GM12878 (cell line): ENCODE measurements around the gene TEX264. TPM values are rescaled to one million over a fixed set of nuclear protein-coding genes. Genes with fewer than 3 reads are reported as not detected.

Experiments used
- ATAC-seq: fragments of 200-7000 bp; cut with Tn5 transposase; 3 replicates; pipeline ENCODE4 v1.9.1; 2020; ENCODE audit warnings: mild to moderate bottlenecking, moderate library complexity
- BruUV-seq: library from RNA; stranded (reverse); fragments of 400-500 nt; replicated peaks from 2 replicates; lab custom pipeline; 2021; lab: Mats Ljungman, UMichigan
- CTCF ChIA-PET: fragments of 300-600 bp; sonication (Branson Sonifier 250); formaldehyde crosslinking; extraction: SDS; loops from one replicate; lab custom pipeline; 2021; ENCODE audit warnings: inconsistent platforms; lab: Yijun Ruan, JAX
- POLR2A ChIA-PET: fragments of 350-600 bp; formaldehyde crosslinking; extraction: SDS; loops from one replicate; lab custom pipeline; 2021; ENCODE audit warnings: inconsistent platforms; lab: Charles Lee
- RAD21 ChIA-PET: fragments of 300-600 bp; sonication (Branson Sonifier 250); formaldehyde crosslinking; loops from one replicate; lab custom pipeline; 2023; ENCODE audit warnings: antibody characterized with exemption; ENCODE audit not compliant: unreplicated experiment; lab: Charles Lee
- SMC1A ChIA-PET: fragments of 300-600 bp; sonication (Branson Sonifier 250); formaldehyde crosslinking; loops from one replicate; lab custom pipeline; 2023; ENCODE audit not compliant: unreplicated experiment, uncharacterized antibody; lab: Charles Lee
- DNase-seq: peaks from one replicate; pipeline ENCODE4 v3.0.0-alpha.2; 2011; ENCODE audit warnings: low read depth, low spot score
- FAIRE-seq: peaks from 3 replicates; lab custom pipeline; 2011; peaks lifted over from hg19 to GRCh38; lab: Jason Lieb, UNC
- H2AFZ ChIP-seq: 2 replicates; pipeline ENCODE4 v1.6.0; 2011; ENCODE audit warnings: low read depth, low read length, control low read depth; ENCODE audit not compliant: control insufficient read depth
- H3K27ac ChIP-seq: 2 replicates; pipeline ENCODE4 v1.5.1; 2011; ENCODE audit warnings: control low read depth; ENCODE audit not compliant: control insufficient read depth, insufficient read depth
- H3K27me3 ChIP-seq, 2 experiments: replicated peaks in 1 of 2; 2 replicates each; pipeline versions ENCODE4 v1.6.0 to v1.6.1; 2011; ENCODE audit warnings: low read length in 1 of 2; ENCODE audit not compliant: control insufficient read depth in 2 of 2, insufficient read depth in 2 of 2
- H3K36me3 ChIP-seq, 2 experiments: 2 replicates each; pipeline ENCODE4 v1.5.1; 2011; ENCODE audit warnings: low read length in 1 of 2; ENCODE audit not compliant: control insufficient read depth in 2 of 2, insufficient read depth in 2 of 2
- H3K4me1 ChIP-seq: 2 replicates; pipeline ENCODE4 v1.6.1; 2011; ENCODE audit warnings: mild to moderate bottlenecking, low read length, moderate library complexity, mixed read lengths; ENCODE audit not compliant: control insufficient read depth, insufficient read depth
- H3K4me2 ChIP-seq: 2 replicates; pipeline ENCODE4 v1.6.0; 2011; ENCODE audit warnings: control low read depth; ENCODE audit not compliant: control insufficient read depth, insufficient read depth
- H3K4me3 ChIP-seq: fragments of 200-600 bp; sonication (generic); 2 replicates; pipeline ENCODE4 v1.5.1; 2016
- H3K79me2 ChIP-seq: 2 replicates; pipeline ENCODE4 v1.6.0; 2011; ENCODE audit warnings: low read length; ENCODE audit not compliant: control insufficient read depth, insufficient read depth
- H3K9ac ChIP-seq: 2 replicates; pipeline ENCODE4 v1.8.0; 2011; ENCODE audit warnings: low read length, control low read depth, mixed read lengths; ENCODE audit not compliant: control insufficient read depth, insufficient read depth
- H3K9me3 ChIP-seq: replicated peaks from 3 replicates; pipeline ENCODE4 v1.5.1; 2011; ENCODE audit warnings: mild to moderate bottlenecking, low read length; ENCODE audit not compliant: control insufficient read depth, insufficient read depth
- H4K20me1 ChIP-seq: 2 replicates; pipeline ENCODE4 v1.6.0; 2011; ENCODE audit not compliant: control insufficient read depth, insufficient read depth
- ATF3 ChIP-seq: IDR thresholded peaks from 2 replicates; pipeline ENCODE4 v1.6.1; 2011; ENCODE audit warnings: low read depth, mild to moderate bottlenecking, low read length, moderate library complexity, borderline replicate concordance; ENCODE audit errors: extremely low read depth
- CBFB ChIP-seq: IDR thresholded peaks from 2 replicates; pipeline ENCODE4 v1.6.1; 2016; ENCODE audit warnings: antibody characterized with exemption, low read depth
- CREB1 ChIP-seq: IDR thresholded peaks from 2 replicates; pipeline ENCODE4 v1.6.1; 2012; ENCODE audit warnings: low read depth, mild to moderate bottlenecking, inconsistent platforms
- ETV6 ChIP-seq, 2 experiments: fragments of 450-650 bp in 1 of 2; IDR thresholded peaks in 1 of 2; conservative IDR thresholded peaks in 1 of 2; 2 replicates each; pipeline ENCODE4 v1.6.1; 2014; ENCODE audit warnings: antibody characterized with exemption in 1 of 2, borderline replicate concordance in 1 of 2, low read depth in 1 of 2, mild to moderate bottlenecking in 1 of 2, moderate library complexity in 1 of 2
- GABPA ChIP-seq: IDR thresholded peaks from 2 replicates; pipeline ENCODE4 v1.6.1; 2014; ENCODE audit warnings: antibody characterized with exemption, low read depth, mild to moderate bottlenecking, inconsistent platforms
- JUNB ChIP-seq: IDR thresholded peaks from 2 replicates; pipeline ENCODE4 v1.6.1; 2016; ENCODE audit warnings: antibody characterized with exemption, mild to moderate bottlenecking
- MTA3 ChIP-seq: IDR thresholded peaks from 2 replicates; pipeline ENCODE4 v1.6.1; 2012; ENCODE audit warnings: low read length, inconsistent platforms, borderline replicate concordance
- NFIC ChIP-seq: IDR thresholded peaks from 2 replicates; pipeline ENCODE4 v1.6.1; 2012; ENCODE audit warnings: low read depth, mild to moderate bottlenecking, inconsistent platforms, low read length, moderate library complexity
- NRF1 ChIP-seq: conservative IDR thresholded peaks from 2 replicates; pipeline ENCODE4 v1.6.1; 2011; ENCODE audit warnings: mild to moderate bottlenecking, low read depth, low read length, improper control_type of control experiment
- RB1 ChIP-seq: fragments of 450-650 bp; formaldehyde crosslinking; IDR thresholded peaks from 2 replicates; pipeline ENCODE4 v1.6.1; 2017; ENCODE audit warnings: mild to moderate bottlenecking, borderline replicate concordance
- SMAD1 ChIP-seq: fragments of 450-650 bp; IDR thresholded peaks from 2 replicates; pipeline ENCODE4 v1.6.1; 2018; ENCODE audit warnings: mild to moderate bottlenecking, low read depth; ENCODE audit not compliant: partially characterized antibody
- SRF ChIP-seq, 2 experiments: IDR thresholded peaks; 2 replicates each; pipeline ENCODE4 v1.6.1; 2011; ENCODE audit warnings: low read depth in 2 of 2, low read length in 2 of 2, mild to moderate bottlenecking in 1 of 2, moderate library complexity in 1 of 2
- SUPT20H ChIP-seq: IDR thresholded peaks from 2 replicates; pipeline ENCODE4 v1.6.1; 2011; ENCODE audit warnings: low read depth, mild to moderate bottlenecking, low read length, moderate library complexity, borderline replicate concordance; ENCODE audit not compliant: control insufficient read depth
- SUZ12 ChIP-seq: fragments of 200-600 bp; sonication (generic); IDR thresholded peaks from one replicate; pipeline ENCODE4 v1.6.1; 2018; ENCODE audit warnings: antibody characterized with exemption, mild to moderate bottlenecking; ENCODE audit not compliant: unreplicated experiment
- WGBS: methylation state at CpG from one replicate; pipeline ENCODE4 v1.1.6; 2016; ENCODE audit warnings: low lambda C conversion rate; ENCODE audit not compliant: insufficient replicate concordance, insufficient coverage; ENCODE audit errors: missing lambda C conversion rate; 5-methylcytosine and 5-hydroxymethylcytosine counted together
- in situ Hi-C: fragments of 300-500 bp; cut with MboI; formaldehyde crosslinking; loops from 9 replicates; pipeline ENCODE4 v1.14.3; 2018; ENCODE audit warnings: mixed read lengths
- intact Hi-C: fragments of 100-400 bp; cut with micrococcal nuclease; formaldehyde crosslinking; loops from one replicate; pipeline ENCODE4 v1.14.2; 2022; ENCODE audit not compliant: unreplicated experiment
- polyA plus RNA-seq, 11 experiments: library from polyadenylated mRNA; depleted of rRNA in 4 of 11; unstranded in 6 of 11; stranded (reverse) in 5 of 11; fragments of >200 nt; fragmentation: Nextera tagmentation in 4 of 11; fragmentation: Illumina TruSeq in 1 of 11; extraction: Ambion mirVana in 4 of 11; extraction: Trizol in 1 of 11; gene quantifications; 1 replicate in 1 of 11; 2 replicates in 10 of 11; pipeline versions ENCODE4 v1.2.1 to v1.2.3, GENCODE V29; 2011 to 2016; ENCODE audit warnings: inconsistent platforms in 2 of 11, missing spikeins in 2 of 11, low read depth in 1 of 11
- total RNA-seq, 4 experiments: library from RNA; depleted of rRNA in 3 of 4; stranded (reverse); fragments of >200 nt in 3 of 4; fragmentation: Illumina TruSeq in 1 of 4; extraction: Trizol in 1 of 4; gene quantifications; 2 replicates each; pipeline versions ENCODE4 v1.2.1 to v1.2.3, GENCODE V29; 2013 to 2021
- TF ChIP-seq, protein P1 (sequence below): IDR thresholded peaks from 2 replicates; pipeline ENCODE4 v1.6.1; 2012; ENCODE audit warnings: low read depth, low read length, improper control_type of control experiment
- TF ChIP-seq, protein P2 (sequence below): fragments of 150-350 bp; IDR thresholded peaks from 2 replicates; pipeline ENCODE4 v1.6.1; 2014; ENCODE audit warnings: mild to moderate bottlenecking, low read depth, low read length
- TF ChIP-seq, protein P3 (sequence below): fragments of 450-650 bp; IDR thresholded peaks from 2 replicates; pipeline ENCODE4 v1.6.1; 2016; ENCODE audit warnings: mild to moderate bottlenecking
- TF ChIP-seq, protein P4 (sequence below): IDR thresholded peaks from 2 replicates; pipeline ENCODE4 v1.6.1; 2012; ENCODE audit warnings: low read length, inconsistent platforms

Gene TEX264
- total and polyA plus RNA-seq, 10 of the 15 experiments (the other 5 are each of a cell fraction or from before 2014, with no cell fraction given): 3.6 to 63.0 (median 52.4) TPM

GRCh38 chr3:51717446-51717845 is 46.4 kb downstream of the TEX264 start:
- BruUV-seq: no TSS peak
- DNase-seq: no peak
- in situ Hi-C loops (no loop called here), intact Hi-C loops (no loop called here)
- ChIA-PET SMC1A (no interaction called here), CTCF (interaction anchor here (1.8 to 5.6 kb wide), 3 partner anchors 44 to 216 kb away, joined by 7 to 116 read pairs (median 16); no protein-coding TSS in a partner anchor), RAD21 (no interaction called here), POLR2A (no interaction called here)
- ATAC-seq: no peak
- Histone ChIP-seq H3K9me3 (no peaks in the 10 kb centered on the region), H2AFZ (no peak overlapping the region), H3K27ac (no peak overlapping the region), H3K36me3 (no peaks in the 10 kb centered on the region), H4K20me1 (no peaks in the 10 kb centered on the region), H3K4me3 (no peak overlapping the region), H3K4me2 (no peak overlapping the region), H3K79me2 (no peaks in the 10 kb centered on the region), H3K4me1 (no peaks in the 10 kb centered on the region), H3K27me3 (no peaks in the 10 kb centered on the region), H3K9ac (no peak overlapping the region)
- FAIRE-seq: no peak
- 85% methylated on average over 10 of the region's 10 CpGs for WGBS
- TF ChIP-seq SUZ12 (no peak), GABPA (no peak), MTA3 (no peak), RB1 (no peak), NRF1 (no peak), CREB1 (no peak), NFIC (no peak), ATF3 (no peak), ETV6 (conservative IDR thresholded peaks at IDR 0.05 in 1 of 2, IDR thresholded peaks at IDR 0.05 in 1 of 2; ENCODE audit: borderline replicate concordance in 1 of 2, low read depth in 1 of 2) (no peak), CBFB (no peak), SUPT20H (no peak), SRF (IDR thresholded peaks at IDR 0.05; ENCODE audit: low read depth in 2 of 2, low read length in 2 of 2) (no peak), JUNB (no peak), SMAD1 (no peak)
- TF ChIP-seq, protein P1, sequence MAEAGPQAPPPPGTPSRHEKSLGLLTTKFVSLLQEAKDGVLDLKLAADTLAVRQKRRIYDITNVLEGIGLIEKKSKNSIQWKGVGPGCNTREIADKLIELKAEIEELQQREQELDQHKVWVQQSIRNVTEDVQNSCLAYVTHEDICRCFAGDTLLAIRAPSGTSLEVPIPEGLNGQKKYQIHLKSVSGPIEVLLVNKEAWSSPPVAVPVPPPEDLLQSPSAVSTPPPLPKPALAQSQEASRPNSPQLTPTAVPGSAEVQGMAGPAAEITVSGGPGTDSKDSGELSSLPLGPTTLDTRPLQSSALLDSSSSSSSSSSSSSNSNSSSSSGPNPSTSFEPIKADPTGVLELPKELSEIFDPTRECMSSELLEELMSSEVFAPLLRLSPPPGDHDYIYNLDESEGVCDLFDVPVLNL: no peak
- TF ChIP-seq, protein P2, sequence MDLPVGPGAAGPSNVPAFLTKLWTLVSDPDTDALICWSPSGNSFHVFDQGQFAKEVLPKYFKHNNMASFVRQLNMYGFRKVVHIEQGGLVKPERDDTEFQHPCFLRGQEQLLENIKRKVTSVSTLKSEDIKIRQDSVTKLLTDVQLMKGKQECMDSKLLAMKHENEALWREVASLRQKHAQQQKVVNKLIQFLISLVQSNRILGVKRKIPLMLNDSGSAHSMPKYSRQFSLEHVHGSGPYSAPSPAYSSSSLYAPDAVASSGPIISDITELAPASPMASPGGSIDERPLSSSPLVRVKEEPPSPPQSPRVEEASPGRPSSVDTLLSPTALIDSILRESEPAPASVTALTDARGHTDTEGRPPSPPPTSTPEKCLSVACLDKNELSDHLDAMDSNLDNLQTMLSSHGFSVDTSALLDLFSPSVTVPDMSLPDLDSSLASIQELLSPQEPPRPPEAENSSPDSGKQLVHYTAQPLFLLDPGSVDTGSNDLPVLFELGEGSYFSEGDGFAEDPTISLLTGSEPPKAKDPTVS: no peak
- TF ChIP-seq, protein P3, sequence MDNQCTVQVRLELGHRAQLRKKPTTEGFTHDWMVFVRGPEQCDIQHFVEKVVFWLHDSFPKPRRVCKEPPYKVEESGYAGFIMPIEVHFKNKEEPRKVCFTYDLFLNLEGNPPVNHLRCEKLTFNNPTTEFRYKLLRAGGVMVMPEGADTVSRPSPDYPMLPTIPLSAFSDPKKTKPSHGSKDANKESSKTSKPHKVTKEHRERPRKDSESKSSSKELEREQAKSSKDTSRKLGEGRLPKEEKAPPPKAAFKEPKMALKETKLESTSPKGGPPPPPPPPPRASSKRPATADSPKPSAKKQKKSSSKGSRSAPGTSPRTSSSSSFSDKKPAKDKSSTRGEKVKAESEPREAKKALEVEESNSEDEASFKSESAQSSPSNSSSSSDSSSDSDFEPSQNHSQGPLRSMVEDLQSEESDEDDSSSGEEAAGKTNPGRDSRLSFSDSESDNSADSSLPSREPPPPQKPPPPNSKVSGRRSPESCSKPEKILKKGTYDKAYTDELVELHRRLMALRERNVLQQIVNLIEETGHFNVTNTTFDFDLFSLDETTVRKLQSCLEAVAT: no peak
- TF ChIP-seq, protein P4, sequence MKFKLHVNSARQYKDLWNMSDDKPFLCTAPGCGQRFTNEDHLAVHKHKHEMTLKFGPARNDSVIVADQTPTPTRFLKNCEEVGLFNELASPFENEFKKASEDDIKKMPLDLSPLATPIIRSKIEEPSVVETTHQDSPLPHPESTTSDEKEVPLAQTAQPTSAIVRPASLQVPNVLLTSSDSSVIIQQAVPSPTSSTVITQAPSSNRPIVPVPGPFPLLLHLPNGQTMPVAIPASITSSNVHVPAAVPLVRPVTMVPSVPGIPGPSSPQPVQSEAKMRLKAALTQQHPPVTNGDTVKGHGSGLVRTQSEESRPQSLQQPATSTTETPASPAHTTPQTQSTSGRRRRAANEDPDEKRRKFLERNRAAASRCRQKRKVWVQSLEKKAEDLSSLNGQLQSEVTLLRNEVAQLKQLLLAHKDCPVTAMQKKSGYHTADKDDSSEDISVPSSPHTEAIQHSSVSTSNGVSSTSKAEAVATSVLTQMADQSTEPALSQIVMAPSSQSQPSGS: no peak
